HL-60/S4 treated with phorbol 12-myristate 13-acetate at 8.2 ng/mL for 4 days and 3 days (cell line): ENCODE data around the gene FOXL1.

Source experiments
- in situ Hi-C: fragments of 300-500 bp; cut with MboI; formaldehyde crosslinking; loops from 2 replicates; pipeline ENCODE4 v1.15.0; 2022; ENCODE audit warnings: low sequenced_read_pairs

Gene FOXL1

GRCh38 chr16:86547286-86547685, 31.1 kb upstream of the FOXL1 start:
- in situ Hi-C loops: no loop called here

GRCh38 chr16:86549076-86549892, 29.1 kb upstream of the FOXL1 start:
- in situ Hi-C loops: no loop called here

- in situ Hi-C loops: no loop called here
Measured at GRCh38 chr16:86549893-86550190, 28.5 kb upstream of the FOXL1 start.

DNA sequence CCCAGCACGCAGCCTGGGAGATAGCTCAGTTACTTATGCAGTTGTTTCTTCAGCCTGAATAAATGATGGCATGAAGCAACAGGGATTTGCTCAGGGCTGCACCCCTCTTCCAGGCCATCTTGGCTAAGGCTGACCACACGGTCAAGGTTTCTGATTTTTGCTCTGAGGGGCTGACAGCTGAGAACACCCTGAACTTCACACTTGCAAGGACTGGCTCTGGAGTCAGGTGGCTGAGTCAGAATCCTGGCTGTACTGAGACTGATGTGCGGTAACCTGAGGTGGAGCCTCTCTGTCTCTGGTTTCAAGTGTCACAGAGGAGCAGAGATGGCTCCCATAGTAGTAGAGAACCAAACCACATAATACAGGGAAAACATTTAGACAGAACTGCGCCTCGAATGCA, 28.1 kb upstream of the FOXL1 start:
- in situ Hi-C loops: no loop called here

- in situ Hi-C loops: no loop called here
Measured at GRCh38 chr16:86553356-86553755, 25.0 kb upstream of the FOXL1 start.

DNA sequence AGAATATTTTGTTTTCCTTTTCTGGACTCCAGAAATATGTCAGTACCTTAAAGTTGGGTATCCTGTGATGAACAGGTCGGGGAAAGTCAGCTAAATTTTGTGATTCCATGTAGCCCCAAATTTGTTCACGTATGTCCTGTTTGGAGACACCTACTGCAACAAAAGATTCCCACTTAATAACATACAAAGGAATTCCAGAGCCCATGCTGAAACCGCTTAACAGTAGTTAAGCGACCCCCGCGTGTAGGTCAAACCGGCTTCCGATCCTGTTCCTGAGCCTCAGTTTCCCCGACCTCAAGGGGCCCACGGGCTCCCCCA, 23.8 kb upstream of the FOXL1 start:
- in situ Hi-C loops: no loop called here

DNA sequence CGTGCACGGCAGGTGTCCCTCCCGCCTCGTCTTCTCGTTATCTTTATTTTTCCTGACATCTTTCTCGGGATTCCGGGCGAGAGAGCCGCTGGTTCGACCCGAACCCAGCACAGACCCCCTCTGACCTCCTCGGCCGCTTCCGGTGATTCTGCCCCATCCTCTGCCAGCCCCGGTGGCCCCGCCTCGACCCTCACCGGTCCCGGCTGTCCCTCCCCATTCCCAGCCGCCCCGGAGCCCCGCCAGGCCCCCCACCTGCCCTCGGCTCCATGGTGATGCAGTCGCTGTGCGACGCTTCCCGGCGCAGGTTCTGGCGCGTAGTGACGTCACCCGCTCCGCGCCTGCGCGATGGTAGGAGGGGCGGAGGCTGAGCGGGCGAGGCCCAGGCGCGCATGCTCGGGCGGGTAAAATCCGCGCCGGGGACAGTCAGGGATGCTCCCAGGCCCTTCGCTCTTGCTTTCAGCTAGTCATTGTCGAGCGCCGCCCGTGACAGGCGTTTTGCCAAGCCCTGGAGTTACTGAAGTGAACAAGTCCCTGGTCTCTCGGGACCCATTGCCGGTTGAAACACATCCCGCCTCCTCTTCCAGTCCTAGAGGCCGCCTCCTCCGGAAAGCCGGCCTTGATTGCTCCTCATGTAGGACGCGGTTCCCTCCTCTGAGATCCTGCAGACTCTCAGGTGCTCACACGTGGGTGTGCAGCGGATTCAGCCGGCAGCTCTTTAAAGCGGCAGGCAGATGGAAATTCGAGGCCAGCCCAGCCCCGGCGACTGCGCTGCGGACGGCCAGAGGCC, 23.2 kb upstream of the FOXL1 start, which contains the start of gene MTHFSD:
Gene MTHFSD, minus strand, starts transcription at position 319 of the 787 bp plus-strand sequence. Its CDS starts 51 bp downstream, at position 268.
- in situ Hi-C loops: no loop called here

DNA sequence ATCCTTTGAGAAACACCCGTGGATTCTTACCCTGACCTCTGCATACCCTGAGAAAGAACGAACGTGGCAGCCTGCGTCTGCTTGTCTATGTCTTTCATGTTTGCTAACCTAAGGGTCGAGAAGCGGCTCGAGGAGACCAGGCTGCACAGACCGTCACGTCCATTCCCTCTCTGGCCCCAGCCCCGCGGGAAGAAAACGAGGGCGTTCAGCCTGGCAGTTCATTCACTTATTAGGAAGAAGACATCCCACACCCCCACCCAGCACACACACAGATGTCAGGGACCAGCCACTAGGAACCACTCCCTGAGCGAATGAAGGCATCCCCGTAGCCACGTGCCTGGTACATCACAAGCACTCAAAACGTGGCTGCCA, 22.7 kb upstream of the FOXL1 start:
- in situ Hi-C loops: no loop called here

DNA sequence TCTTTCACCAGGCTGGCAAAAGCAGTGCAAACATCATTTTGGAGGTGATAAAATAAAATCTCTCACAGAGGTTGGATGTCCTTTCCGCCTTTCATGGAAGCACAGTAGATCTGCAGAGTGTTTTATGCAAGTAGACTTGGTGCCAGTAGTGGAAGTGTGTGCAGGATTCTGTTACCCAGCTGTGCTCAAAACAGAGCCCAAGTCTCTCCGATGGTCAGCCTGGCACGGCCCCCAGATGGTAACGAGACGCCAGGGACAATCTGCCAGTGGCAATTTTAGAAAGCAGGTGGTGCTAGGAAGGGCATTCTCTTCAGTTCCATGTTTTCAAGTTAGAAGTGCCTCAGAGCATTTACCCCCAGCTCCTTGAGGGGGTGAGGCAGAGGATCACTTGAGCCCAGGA, 21.8 kb upstream of the FOXL1 start:
- in situ Hi-C loops: no loop called here

DNA sequence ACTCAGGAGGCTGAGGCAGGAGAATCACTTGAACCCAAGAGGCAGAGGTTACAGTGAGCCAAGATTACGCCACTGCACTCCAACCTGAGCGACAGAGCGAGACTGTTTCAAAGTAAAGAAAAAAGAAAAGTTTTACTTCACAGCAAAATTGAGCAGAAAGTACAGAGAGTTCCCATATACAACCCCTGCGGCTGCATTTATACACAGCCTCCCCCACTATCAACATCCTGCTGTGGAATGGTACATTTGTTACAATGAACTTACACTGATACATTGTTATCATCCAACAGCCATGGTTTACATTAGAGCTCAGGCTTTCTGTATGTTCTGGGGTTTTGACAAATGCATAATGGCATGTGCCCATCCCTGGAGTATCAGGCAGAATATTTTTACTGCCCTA, 20.8 kb upstream of the FOXL1 start:
- in situ Hi-C loops: no loop called here

DNA sequence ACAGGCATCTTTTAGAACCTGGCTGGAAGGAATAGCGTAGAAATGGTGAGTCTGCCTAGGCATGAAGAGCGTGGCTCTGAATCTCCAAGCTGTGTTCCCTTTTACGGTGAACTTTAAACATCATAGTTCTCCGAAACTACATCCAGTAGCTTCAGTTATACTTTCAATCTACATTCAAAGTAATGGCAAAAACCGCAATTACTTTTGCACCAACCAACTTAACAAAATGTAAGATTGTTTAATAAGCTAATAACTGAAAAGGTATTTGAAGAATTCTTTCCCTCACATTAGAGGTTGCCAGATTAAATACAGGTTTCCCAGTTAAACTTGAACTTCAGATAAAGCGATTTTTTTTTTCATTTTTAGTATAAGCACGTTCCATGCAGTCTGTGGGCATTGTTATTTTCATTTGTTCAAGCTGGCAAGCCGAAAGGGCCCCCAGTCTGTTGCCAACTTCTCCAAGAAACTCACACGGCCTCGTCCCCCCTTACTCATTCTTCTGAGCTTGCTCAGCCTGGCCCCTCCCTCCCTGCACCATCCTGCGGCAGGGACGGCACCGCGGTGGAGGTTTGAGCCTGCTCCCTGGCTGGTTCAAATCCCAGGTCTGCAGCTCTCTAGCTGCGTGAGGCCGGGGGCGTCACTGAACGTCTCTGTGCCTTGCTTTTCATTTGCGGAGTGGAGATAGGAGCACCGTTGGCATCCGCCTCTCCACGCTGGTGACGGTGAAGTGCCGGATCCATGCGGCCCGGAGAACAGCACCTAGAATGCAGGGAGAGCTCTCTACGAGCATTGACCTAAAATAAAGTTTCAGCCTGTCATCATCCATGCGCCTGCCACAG, 19.8 kb upstream of the FOXL1 start:
- in situ Hi-C loops: no loop called here

DNA sequence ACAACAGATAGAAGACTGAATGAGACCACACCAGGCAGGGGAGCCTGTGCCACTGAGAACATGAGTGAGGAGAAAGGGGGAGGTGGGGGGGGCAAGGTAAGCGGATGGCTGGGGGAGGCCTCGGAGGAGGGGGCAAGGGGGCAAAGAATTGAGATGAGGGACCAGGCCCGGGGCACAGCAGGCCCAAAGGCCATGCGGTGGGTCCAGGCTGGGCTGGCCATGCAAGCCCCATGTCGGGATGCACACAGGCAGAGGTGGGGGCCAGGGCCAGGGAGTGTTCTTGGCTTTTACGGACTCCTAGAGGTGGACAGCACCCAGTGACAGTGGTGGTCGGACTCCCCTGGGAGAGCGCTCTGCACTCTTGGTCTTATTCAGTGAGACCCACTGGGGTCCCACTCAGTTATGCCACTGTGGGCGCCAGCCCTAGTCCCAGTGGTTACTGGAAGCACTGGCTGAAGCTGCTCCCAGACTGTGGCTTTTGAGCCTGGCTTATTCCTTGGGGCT, 18.5 kb upstream of the FOXL1 start:
- in situ Hi-C loops: no loop called here

- in situ Hi-C loops: no loop called here
Measured at GRCh38 chr16:86562356-86562755, 16.0 kb upstream of the FOXL1 start.

DNA sequence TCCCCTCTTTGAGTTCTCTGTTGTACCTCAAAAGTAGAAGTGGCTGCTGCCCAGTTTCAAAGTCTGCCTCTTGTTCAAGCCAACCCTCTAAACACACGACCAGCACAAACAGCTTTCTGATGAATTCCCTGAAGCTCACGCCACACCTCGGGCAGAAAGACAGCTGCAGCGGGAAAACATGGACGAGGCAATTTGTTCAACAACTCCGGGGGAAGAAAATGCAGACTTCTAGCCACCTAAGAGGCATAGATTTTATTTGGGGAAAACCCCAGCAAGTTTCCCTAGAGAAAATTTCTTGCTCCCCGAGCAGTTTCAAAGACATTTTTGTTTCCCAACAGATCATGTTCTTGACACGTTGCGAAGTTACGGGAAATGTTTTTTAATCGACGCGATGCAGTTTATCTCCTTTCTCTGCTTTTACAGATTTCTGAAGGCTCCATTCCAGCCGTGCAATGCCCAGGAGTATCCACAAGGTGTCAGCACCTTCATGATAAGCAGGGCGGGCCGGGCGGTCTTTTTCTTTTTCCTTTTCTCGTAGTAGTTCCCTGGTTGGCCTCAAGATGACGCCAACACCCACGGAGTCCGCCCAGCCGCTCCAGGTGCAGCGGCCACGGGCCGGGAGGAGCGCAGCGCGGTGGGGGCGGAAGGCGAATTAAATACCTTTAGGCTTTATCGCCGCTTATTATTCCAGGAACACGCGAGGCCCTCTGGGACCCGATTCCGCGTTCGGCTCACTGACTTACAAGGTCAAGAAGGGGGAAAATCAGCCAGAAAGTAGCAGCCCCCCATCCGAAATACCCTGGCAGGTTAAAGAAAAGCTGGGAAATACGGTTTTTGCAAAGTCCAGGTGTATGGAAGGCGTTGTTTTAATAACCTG, 14.6 kb upstream of the FOXL1 start:
- in situ Hi-C loops: no loop called here

- in situ Hi-C loops: no loop called here
Measured at GRCh38 chr16:86565181-86565631, 13.1 kb upstream of the FOXL1 start.

GRCh38 chr16:86565644-86566511, 12.5 kb upstream of the FOXL1 start:
- in situ Hi-C loops: no loop called here

DNA sequence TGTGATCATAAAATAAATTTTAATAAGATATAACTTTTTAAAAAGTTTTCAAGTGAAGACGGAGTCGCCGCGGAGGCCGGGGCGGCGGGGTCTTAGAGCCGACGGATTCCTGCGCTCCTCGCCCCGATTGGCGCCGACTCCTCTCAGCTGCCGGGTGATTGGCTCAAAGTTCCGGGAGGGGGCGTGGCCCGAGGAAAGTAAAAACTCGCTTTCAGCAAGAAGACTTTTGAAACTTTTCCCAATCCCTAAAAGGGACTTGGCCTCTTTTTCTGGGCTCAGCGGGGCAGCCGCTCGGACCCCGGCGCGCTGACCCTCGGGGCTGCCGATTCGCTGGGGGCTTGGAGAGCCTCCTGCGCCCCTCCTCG, 11.8 kb upstream of the FOXL1 start, which contains the start of gene FOXC2:
Gene FOXC2, plus strand, starts transcription at position 229 of the 365 bp plus-strand sequence. CDS start 507 bp downstream, outside the sequence.
- in situ Hi-C loops: no loop called here

GRCh38 chr16:86566966-86567700, 11.2 kb upstream of the FOXL1 start:
- in situ Hi-C loops: no loop called here
